ENCODE data around the gene REEP5.
"Not testable (repeated sequence)": the region's sequence is repeated elsewhere in the genome, so short reads cannot be mapped to it uniquely, and the experiment has no call there.

Gene REEP5

GRCh38 chr5:112960315-112960714 lies 38.3 kb upstream of the REEP5 start:
- Histone ChIP-seq H3K79me2 (ENCODE audit: control insufficient read depth, low read length) (no peaks in the 10 kb centered on the region), H3K36me3 (ENCODE audit: control insufficient read depth, low read length) (no peaks in the 10 kb centered on the region), H3K4me2 (ENCODE audit: low read length) (no peak overlapping the region), H4K20me1 (ENCODE audit: control insufficient read depth, insufficient read depth, low read depth, low read length) (no peaks in the 10 kb centered on the region), H3K27ac (ENCODE audit: low read depth, low read length) (no peak overlapping the region), H3K4me1 (ENCODE audit: control insufficient read depth, low read length) (peaks cover 32% of the 10 kb centered on the region), H3K27me3 (ENCODE audit: control insufficient read depth, low read length) (no peaks in the 10 kb centered on the region), H3K4me3 (ENCODE audit: low read length) (no peak overlapping the region), H3K9me2 (replicated peaks; ENCODE audit: control insufficient read depth, low read length) (no peaks in the 10 kb centered on the region), H3F3A (ENCODE audit: control insufficient read depth, insufficient read depth) (no peaks in the 10 kb centered on the region), H3K9me3 (ENCODE audit: control insufficient read depth, insufficient read depth, low read length) (no peaks in the 10 kb centered on the region)
- TF ChIP-seq EZH2phosphoT487 (IDR thresholded peaks at IDR 0.05; ENCODE audit: borderline replicate concordance, low read length), result no peak
- TF ChIP-seq, protein P1, sequence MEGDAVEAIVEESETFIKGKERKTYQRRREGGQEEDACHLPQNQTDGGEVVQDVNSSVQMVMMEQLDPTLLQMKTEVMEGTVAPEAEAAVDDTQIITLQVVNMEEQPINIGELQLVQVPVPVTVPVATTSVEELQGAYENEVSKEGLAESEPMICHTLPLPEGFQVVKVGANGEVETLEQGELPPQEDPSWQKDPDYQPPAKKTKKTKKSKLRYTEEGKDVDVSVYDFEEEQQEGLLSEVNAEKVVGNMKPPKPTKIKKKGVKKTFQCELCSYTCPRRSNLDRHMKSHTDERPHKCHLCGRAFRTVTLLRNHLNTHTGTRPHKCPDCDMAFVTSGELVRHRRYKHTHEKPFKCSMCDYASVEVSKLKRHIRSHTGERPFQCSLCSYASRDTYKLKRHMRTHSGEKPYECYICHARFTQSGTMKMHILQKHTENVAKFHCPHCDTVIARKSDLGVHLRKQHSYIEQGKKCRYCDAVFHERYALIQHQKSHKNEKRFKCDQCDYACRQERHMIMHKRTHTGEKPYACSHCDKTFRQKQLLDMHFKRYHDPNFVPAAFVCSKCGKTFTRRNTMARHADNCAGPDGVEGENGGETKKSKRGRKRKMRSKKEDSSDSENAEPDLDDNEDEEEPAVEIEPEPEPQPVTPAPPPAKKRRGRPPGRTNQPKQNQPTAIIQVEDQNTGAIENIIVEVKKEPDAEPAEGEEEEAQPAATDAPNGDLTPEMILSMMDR (IDR thresholded peaks at IDR 0.05; ENCODE audit: low read depth, low read length, poor library complexity, severe bottlenecking), result no peak

GRCh38 chr5:112959872-112960271 lies 37.8 kb upstream of the REEP5 start:
- H3K79me2 ChIP-seq (ENCODE audit: control insufficient read depth, low read length); H3K4me3 ChIP-seq (ENCODE audit: low read length); H4K20me1 ChIP-seq (ENCODE audit: control insufficient read depth, insufficient read depth, low read depth, low read length); H3K36me3 ChIP-seq (ENCODE audit: control insufficient read depth, low read length); H3K4me2 ChIP-seq (ENCODE audit: low read length); H3K9me2 ChIP-seq (replicated peaks; ENCODE audit: control insufficient read depth, low read length); H3K9me3 ChIP-seq (ENCODE audit: control insufficient read depth, insufficient read depth, low read length); H3K27me3 ChIP-seq (ENCODE audit: control insufficient read depth, low read length); H3K27ac ChIP-seq (ENCODE audit: low read depth, low read length); H3F3A ChIP-seq (ENCODE audit: control insufficient read depth, insufficient read depth): not testable (repeated sequence)
- peaks cover 32% of the 10 kb centered on the region for H3K4me1 ChIP-seq (ENCODE audit: control insufficient read depth, low read length)

GRCh38 chr5:112958093-112959088 lies 36.4 kb upstream of the REEP5 start:
- no peak overlapping the region; the same call in 1 of the 2 replicates for H3K4me2 ChIP-seq (ENCODE audit: low read length)
- no peaks in the 10 kb centered on the region for H4K20me1 ChIP-seq (ENCODE audit: control insufficient read depth, insufficient read depth, low read depth, low read length)
- H3K4me3 ChIP-seq (ENCODE audit: low read length), result no peak overlapping the region
- no peak for TF ChIP-seq EZH2phosphoT487 (IDR thresholded peaks at IDR 0.05; ENCODE audit: borderline replicate concordance, low read length)
- TF ChIP-seq, protein P1 (IDR thresholded peaks at IDR 0.05; ENCODE audit: low read depth, low read length, poor library complexity, severe bottlenecking), result no peak
- H3K9me3 ChIP-seq (ENCODE audit: control insufficient read depth, insufficient read depth, low read length), result no peaks in the 10 kb centered on the region
- H3K4me1 ChIP-seq (ENCODE audit: control insufficient read depth, low read length), result peaks cover 21% of the 10 kb centered on the region
- H3F3A ChIP-seq (ENCODE audit: control insufficient read depth, insufficient read depth), result no peaks in the 10 kb centered on the region
- H3K27me3 ChIP-seq (ENCODE audit: control insufficient read depth, low read length), result no peaks in the 10 kb centered on the region
- no peaks in the 10 kb centered on the region for H3K79me2 ChIP-seq (ENCODE audit: control insufficient read depth, low read length)
- no peak overlapping the region for H3K27ac ChIP-seq (ENCODE audit: low read depth, low read length)
- H3K9me2 ChIP-seq (replicated peaks; ENCODE audit: control insufficient read depth, low read length), result no peaks in the 10 kb centered on the region
- H3K36me3 ChIP-seq (ENCODE audit: control insufficient read depth, low read length), result no peaks in the 10 kb centered on the region
